ENCODE results near the gene ANTXRL. TPM values are rescaled to one million over a fixed set of nuclear protein-coding genes. Genes with fewer than 3 reads are reported as not detected.
"Not testable (repeated sequence)": the region's sequence is repeated elsewhere in the genome, so short reads cannot be mapped to it uniquely, and the experiment has no call there.

The ANTXRL gene
- total RNA-seq, 1 donor from 2014 or later: not detected

GRCh38 chr10:46297406-46298204 lies 10.8 kb downstream of the ANTXRL start:
- Mint-ChIP-seq H3K4me3 (ENCODE audit: low read depth) (peak overlapping the region; percentile 62), H3K27me3 (ENCODE audit: low read depth) (no peaks in the 10 kb centered on the region), H3K4me1 (ENCODE audit: low read depth) (peaks cover 13% of the 10 kb centered on the region), H3K9me3 (no peaks in the 10 kb centered on the region), H3K27ac (peak overlapping the region; percentile 26), H3K36me3 (ENCODE audit: low read depth) (no peaks in the 10 kb centered on the region)
- intact Hi-C loops (cut with micrococcal nuclease): no loop called here
- DNase-seq (ENCODE audit: low spot score): no peak

- intact Hi-C loops (cut with micrococcal nuclease): no loop called here
- Mint-ChIP-seq H3K27ac (no peak overlapping the region), H3K27me3 (ENCODE audit: low read depth) (no peaks in the 10 kb centered on the region)
Observed at GRCh38 chr10:46298477-46299285, 11.9 kb downstream of the ANTXRL start.

GRCh38 chr10:46299286-46299535 lies 12.4 kb downstream of the ANTXRL start:
- H3K27me3 Mint-ChIP-seq (ENCODE audit: low read depth): no peaks in the 10 kb centered on the region
- H3K4me3 Mint-ChIP-seq (ENCODE audit: low read depth): no peak overlapping the region
- H3K9me3 Mint-ChIP-seq: no peaks in the 10 kb centered on the region
- no peak for DNase-seq (ENCODE audit: low spot score)
- intact Hi-C loops (cut with micrococcal nuclease): no loop called here
- H3K27ac Mint-ChIP-seq: no peak overlapping the region
- no peaks in the 10 kb centered on the region for H3K36me3 Mint-ChIP-seq (ENCODE audit: low read depth)
- H3K4me1 Mint-ChIP-seq (ENCODE audit: low read depth): peaks cover 13% of the 10 kb centered on the region

More at GRCh38 chr10:46298477-46299285, 11.9 kb downstream of the ANTXRL start:
- Mint-ChIP-seq H3K4me3 (ENCODE audit: low read depth) (no peak overlapping the region), H3K36me3 (ENCODE audit: low read depth) (no peaks in the 10 kb centered on the region), H3K4me1 (ENCODE audit: low read depth) (peaks cover 13% of the 10 kb centered on the region), H3K9me3 (no peaks in the 10 kb centered on the region)
- DNase-seq (ENCODE audit: low spot score): no peak

- Mint-ChIP-seq H3K4me1 (ENCODE audit: low read depth) (peaks cover 13% of the 10 kb centered on the region), H3K4me3 (ENCODE audit: low read depth) (no peak overlapping the region), H3K36me3 (ENCODE audit: low read depth) (no peaks in the 10 kb centered on the region), H3K27ac (no peak overlapping the region), H3K27me3 (ENCODE audit: low read depth) (peaks cover 2% of the 10 kb centered on the region), H3K9me3 (no peaks in the 10 kb centered on the region)
- intact Hi-C loops (cut with micrococcal nuclease): no loop called here
- DNase-seq (ENCODE audit: low spot score): no peak
Observed at GRCh38 chr10:46299536-46300369, 13.0 kb downstream of the ANTXRL start.

- H3K36me3 Mint-ChIP-seq (ENCODE audit: low read depth); intact Hi-C loops (cut with micrococcal nuclease); H3K4me3 Mint-ChIP-seq (ENCODE audit: low read depth): not testable (repeated sequence)
Observed at GRCh38 chr10:46300370-46300711, 13.5 kb downstream of the ANTXRL start.

GRCh38 chr10:46301056-46301645 lies 14.4 kb downstream of the ANTXRL start:
- DNase-seq (ENCODE audit: low spot score): no peak
- Mint-ChIP-seq H3K36me3 (ENCODE audit: low read depth) (no peaks in the 10 kb centered on the region), H3K27ac (no peak overlapping the region), H3K4me3 (ENCODE audit: low read depth) (no peak overlapping the region), H3K27me3 (ENCODE audit: low read depth) (peaks cover 2% of the 10 kb centered on the region), H3K4me1 (ENCODE audit: low read depth) (peaks cover 13% of the 10 kb centered on the region), H3K9me3 (no peaks in the 10 kb centered on the region)
- intact Hi-C loops (cut with micrococcal nuclease): no loop called here

More at GRCh38 chr10:46300370-46300711, 13.5 kb downstream of the ANTXRL start:
- H3K27me3 Mint-ChIP-seq (ENCODE audit: low read depth); DNase-seq (ENCODE audit: low spot score); H3K9me3 Mint-ChIP-seq; H3K27ac Mint-ChIP-seq: not testable (repeated sequence)
- H3K4me1 Mint-ChIP-seq (ENCODE audit: low read depth): peaks cover 13% of the 10 kb centered on the region

- H3K27ac Mint-ChIP-seq: no peak overlapping the region
- no peak for DNase-seq (ENCODE audit: low spot score)
- intact Hi-C loops (cut with micrococcal nuclease): no loop called here
- H3K4me1 Mint-ChIP-seq (ENCODE audit: low read depth): peaks cover 13% of the 10 kb centered on the region
- H3K27me3 Mint-ChIP-seq (ENCODE audit: low read depth): peaks cover 2% of the 10 kb centered on the region
- no peaks in the 10 kb centered on the region for H3K36me3 Mint-ChIP-seq (ENCODE audit: low read depth)
- no peaks in the 10 kb centered on the region for H3K9me3 Mint-ChIP-seq
- H3K4me3 Mint-ChIP-seq (ENCODE audit: low read depth): no peak overlapping the region
Observed at GRCh38 chr10:46301721-46302479, 15.1 kb downstream of the ANTXRL start.

GRCh38 chr10:46302765-46303352 lies 16.1 kb downstream of the ANTXRL start:
- DNase-seq (ENCODE audit: low spot score); H3K27ac Mint-ChIP-seq; H3K4me3 Mint-ChIP-seq (ENCODE audit: low read depth); H3K27me3 Mint-ChIP-seq (ENCODE audit: low read depth); H3K36me3 Mint-ChIP-seq (ENCODE audit: low read depth); intact Hi-C loops (cut with micrococcal nuclease); H3K9me3 Mint-ChIP-seq: not testable (repeated sequence)
- peaks cover 12% of the 10 kb centered on the region for H3K4me1 Mint-ChIP-seq (ENCODE audit: low read depth)

GRCh38 chr10:46304062-46304461 lies 17.3 kb downstream of the ANTXRL start:
- Mint-ChIP-seq H3K27ac (no peak overlapping the region), H3K4me3 (ENCODE audit: low read depth) (no peak overlapping the region), H3K4me1 (ENCODE audit: low read depth) (no peaks in the 10 kb centered on the region), H3K36me3 (ENCODE audit: low read depth) (no peaks in the 10 kb centered on the region), H3K9me3 (no peaks in the 10 kb centered on the region), H3K27me3 (ENCODE audit: low read depth) (peaks cover 2% of the 10 kb centered on the region)
- DNase-seq (ENCODE audit: low spot score): no peak
- intact Hi-C loops (cut with micrococcal nuclease): no loop called here

GRCh38 chr10:46304671-46305070 lies 17.9 kb downstream of the ANTXRL start:
- H3K36me3 Mint-ChIP-seq (ENCODE audit: low read depth); H3K27me3 Mint-ChIP-seq (ENCODE audit: low read depth); H3K4me1 Mint-ChIP-seq (ENCODE audit: low read depth); H3K4me3 Mint-ChIP-seq (ENCODE audit: low read depth); H3K27ac Mint-ChIP-seq; intact Hi-C loops (cut with micrococcal nuclease); H3K9me3 Mint-ChIP-seq; DNase-seq (ENCODE audit: low spot score): not testable (repeated sequence)

GRCh38 chr10:46305079-46305818 lies 18.5 kb downstream of the ANTXRL start:
- peaks cover 2% of the 10 kb centered on the region for H3K27me3 Mint-ChIP-seq (ENCODE audit: low read depth)
- H3K4me1 Mint-ChIP-seq (ENCODE audit: low read depth): no peaks in the 10 kb centered on the region
- no peaks in the 10 kb centered on the region for H3K36me3 Mint-ChIP-seq (ENCODE audit: low read depth)
- no peak for DNase-seq (ENCODE audit: low spot score)
- H3K9me3 Mint-ChIP-seq: no peaks in the 10 kb centered on the region
- no peak overlapping the region for H3K27ac Mint-ChIP-seq
- no peak overlapping the region for H3K4me3 Mint-ChIP-seq (ENCODE audit: low read depth)
- intact Hi-C loops (cut with micrococcal nuclease): no loop called here
